ENCODE data around the gene CREB3L1.

DNA sequence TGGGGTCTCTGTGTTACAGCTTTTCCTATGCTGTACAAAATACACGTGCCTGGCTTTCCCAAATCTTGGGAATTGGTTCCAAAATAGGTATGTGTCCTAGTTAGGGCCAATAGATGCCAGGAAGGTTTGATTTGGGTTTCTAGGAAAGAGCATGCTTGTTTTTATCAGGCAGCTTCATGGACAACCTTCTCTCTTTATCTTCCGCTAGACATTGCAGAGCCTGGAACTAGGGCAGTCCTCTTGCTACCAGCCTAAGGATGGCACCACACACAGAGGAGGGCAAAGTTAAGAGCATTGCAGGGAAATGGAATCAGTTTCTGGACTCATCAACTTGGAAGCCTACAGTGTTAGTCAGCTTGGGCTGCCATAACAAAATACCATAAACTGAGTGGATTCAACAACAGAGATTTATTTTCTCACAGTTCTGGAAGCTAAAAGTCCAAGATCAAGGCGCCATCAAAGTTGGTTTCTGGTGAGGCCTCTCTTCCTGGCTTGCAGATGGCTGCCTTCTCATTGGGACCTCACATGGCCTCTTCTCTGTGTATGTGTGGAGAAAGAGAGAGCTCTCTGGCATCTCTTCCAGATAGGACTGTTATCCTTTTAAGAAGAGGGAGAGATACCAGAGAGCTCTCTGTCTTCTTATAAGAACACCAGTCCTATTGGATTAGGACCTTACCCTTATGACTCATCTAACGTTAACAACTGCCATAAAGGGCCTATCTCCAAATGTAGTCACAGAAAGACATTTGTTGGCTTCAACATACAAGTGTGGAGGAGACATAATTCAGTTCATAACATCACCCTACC, 27.3 kb upstream of the CREB3L1 start:
- TF ChIP-seq CTCF (IDR thresholded peaks at IDR 0.05) (no peak), POLR2A (IDR thresholded peaks at IDR 0.05; ENCODE audit: low read depth) (no peak), EP300 (IDR thresholded peaks at IDR 0.05) (no peak), POLR2AphosphoS5 (IDR thresholded peaks at IDR 0.05) (no peak)

Measured in esophagus muscularis mucosa (tissue), 4 donors.